ENCODE results near the gene NCBP2.
"Not testable (repeated sequence)": the region's sequence is repeated elsewhere in the genome, so short reads cannot be mapped to it uniquely, and the experiment has no call there.

The NCBP2 gene

DNA sequence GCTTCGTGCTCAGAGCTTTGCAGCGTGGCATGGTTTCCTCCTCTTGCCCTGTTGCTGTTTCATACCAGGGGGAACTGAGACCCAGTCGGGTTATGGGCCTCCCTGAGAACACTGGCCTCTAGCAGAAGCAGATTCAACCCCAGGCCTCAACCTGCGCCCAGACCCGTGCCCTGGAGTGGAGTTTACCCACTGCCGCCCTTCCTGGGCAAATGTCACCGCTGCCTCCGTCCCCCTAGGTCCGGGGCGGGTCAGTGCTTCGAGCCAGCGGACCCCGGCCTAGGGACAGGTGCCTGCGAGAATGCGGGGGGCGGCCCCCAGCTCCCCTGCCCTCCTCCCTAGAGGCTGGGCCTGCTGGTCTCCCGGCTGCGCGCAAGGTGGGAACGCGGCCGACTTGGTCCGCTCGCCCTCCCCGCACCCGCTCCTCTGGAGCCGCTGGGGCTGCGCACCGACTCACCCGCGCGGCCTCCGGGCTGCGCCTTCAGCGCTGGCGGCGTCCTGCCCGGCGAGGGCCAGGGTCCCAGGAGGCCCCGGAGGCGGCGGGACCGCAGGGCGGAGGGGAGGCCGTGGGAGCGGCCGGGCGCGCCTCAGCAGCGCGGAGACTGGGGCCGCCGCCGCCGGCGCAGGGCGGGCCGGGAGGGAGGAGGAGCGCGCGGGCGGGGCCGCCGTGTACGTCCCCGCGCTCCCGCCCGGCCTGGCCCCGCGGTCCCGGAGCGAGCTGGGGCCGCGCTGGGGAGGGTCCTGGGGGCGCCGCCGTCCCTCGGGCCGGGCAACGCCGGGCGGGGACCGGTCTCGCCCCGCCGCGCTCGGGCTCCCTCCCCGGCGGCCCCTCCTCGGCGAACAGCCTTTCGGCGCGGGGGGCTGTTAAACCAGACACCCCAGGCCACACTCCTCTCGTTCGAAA, 26.2 kb upstream of the NCBP2 start, which contains the start of gene PIGZ:
TSS of gene PIGZ (minus strand) at position 601 of the 901 bp plus-strand sequence. CDS start 16,802 bp downstream, outside the sequence.
- peak in 2 of 5 donors; percentile 25 for DNase-seq

DNA sequence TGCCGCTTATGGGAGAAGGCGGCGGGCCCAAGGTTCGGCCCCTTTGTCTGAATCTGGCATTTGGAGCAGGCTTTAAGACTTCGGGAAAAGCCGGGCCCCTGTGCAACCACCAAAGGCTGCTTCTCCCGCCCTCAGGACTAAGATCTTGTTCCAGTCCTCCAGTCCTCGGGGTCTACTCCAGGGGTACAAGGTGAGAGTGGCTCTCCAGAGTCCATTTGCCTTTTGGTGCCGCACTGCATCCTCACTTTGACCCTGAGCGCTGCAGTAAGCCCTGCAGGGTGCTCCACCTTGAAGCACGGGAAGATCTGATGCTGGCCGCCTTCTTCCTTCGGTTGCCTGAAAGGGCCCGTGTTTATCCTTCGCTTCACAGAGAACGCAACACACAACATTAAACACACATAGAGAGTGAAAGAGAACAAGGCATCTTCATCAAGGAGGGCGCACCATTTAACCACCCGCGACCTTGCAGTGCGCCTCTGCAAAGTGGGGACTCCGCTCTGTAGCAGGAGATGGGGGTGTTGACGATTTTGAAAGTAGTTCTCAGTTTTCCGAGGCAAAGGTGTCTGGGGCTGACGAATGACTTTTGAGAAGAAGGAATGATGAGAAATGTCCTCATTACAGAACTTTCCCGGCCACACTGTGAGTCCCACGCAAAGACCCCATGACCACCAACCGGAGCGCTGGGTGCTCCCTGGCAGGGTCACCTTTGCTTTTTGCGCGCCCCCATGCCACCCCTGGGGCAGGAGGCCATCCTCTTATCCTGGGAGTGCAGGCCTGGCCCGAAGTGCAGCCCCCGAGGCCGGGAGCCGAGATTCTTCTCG, 25.3 kb upstream of the NCBP2 start:
- no peak for DNase-seq

DNA sequence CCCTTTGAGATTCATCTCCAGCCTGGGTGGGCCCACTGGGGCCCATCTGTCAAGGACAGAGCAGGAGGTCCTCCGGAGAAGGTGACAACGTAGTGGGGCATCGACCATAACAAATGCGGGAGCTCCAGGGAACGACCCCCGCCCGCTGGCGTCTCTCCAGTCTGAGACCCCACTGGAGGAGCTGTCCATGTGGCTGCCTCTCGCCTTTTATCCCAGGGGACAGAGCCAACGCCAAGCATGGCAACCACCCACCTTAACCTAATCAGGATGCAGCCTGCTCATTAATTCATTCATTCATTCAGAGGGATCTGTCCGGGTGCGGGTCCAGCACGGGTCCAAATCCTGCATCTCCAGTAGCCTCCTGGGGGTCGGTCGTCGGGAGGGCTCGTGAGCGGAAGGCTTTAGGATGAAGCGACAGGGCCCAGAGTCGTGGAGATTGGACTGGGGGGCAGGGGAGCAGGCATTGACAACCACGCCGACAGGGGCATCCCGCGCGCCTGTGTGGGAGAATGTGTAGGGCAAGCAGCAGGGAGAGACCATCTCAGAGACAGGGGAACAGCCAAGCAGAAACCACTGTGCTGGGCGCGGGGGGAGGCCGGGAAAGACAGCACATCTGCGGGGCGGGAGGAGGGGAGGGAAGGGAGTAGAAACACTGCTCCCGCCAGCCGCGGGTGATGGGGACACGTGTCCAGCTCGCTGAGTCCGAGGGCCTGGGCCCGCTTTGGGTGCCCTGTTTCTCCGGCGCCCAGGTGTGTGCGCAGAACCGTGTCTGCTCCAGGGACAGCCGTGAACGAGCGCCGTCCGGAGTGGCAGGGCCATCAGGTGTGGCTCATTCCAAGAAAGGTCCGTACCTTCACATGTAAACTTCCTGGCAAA, 24.4 kb upstream of the NCBP2 start:
- DNase-seq, result no peak

DNA sequence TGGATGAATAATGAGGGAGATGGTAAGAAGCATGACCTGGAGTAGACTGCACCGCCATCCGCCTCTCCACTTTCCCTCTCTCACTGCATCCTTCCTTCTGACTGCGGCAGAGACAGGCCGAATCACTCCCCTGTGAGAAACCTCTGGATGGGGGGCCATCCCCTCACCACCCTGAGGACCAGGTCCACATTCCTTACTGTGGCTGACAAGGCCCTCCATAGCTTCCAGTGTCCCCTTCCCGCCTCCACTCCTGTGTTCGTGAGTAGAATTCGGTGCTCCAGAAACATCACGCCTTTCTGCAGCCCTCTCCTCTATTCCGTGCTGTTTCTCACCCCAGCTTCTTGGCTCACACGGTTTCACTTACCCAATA, 23.5 kb upstream of the NCBP2 start:
- DNase-seq, result no peak

DNA sequence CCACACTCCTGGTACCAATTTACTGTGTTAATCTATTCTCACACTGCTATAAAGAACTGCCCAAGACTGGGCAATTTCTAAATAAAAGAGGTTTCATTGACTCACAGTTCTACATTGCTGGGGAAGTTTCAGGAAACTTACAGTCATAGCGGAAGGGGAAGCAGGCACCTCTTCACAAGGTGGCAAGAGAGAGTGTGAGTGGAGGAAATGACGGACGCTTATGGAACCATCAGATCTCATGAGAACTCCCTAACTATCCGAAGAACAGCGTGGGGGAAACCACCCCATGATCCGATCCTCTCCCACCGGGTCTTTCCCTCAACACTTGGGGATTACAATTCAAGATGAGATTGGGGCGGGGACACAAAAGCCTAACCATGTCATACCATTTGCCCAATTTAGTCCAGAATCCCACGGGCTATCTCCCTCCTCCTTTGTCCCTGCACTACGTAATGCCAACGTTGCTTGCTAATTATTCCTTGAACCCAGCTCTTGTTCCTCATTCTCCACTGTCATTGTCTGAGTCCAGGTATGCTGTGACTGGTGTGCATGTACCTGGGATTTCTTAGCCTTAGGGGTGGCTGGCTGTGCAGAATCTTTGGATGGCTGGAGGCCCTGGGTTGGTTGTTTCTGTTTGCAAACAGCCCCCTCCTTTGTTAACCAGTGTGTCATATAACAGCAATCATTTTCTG, 22.9 kb upstream of the NCBP2 start:
- no peak for DNase-seq

DNA sequence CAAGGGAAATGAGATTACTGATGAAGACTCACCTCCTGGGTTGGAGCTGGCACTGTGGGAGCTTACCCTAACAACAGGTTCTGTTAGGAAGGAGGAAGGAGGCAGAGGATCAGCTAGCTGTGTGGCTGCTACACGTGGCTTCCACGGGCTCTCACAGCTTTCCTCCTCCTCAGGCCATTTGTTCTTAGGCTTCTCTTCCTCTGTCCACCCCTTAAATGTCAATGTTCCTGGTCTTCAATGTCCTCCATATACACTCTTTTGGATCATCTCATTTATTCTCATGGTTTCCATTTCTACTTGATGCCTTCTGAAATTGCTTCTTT, 21.3 kb upstream of the NCBP2 start:
- DNase-seq, result no peak

DNA sequence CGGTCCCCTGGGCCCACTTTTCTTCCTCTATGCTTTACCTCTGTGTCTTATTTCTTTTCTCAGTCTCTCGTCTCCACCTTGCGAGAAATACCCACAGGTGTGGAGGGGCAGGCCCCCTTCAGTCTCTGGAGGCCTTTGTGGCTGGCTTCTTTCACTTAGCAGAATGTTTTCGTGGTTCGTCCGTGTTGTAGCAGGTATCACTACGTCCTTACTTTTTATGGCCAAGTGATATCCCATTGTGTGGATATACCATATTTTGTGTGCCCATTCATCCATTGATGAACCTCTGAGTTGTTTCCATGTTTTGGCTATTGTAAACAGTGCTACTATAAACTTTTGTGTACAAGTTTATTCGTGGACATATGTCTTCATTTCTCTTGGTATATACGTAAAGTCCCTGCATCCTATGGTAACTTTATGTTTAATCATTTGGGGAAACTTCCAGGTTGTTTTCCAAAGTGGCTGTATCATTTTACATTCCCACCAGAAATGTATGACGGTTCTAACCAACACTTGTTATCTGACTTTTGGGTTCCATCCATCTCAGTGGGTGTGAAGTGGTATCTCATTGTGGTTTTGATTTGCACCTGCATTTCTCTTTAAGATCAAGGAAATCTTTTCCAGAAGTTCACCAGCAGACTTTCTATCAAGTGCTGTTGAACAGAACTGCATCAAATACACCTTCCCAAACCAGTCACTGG, 20.8 kb upstream of the NCBP2 start:
- no peak for DNase-seq

DNA sequence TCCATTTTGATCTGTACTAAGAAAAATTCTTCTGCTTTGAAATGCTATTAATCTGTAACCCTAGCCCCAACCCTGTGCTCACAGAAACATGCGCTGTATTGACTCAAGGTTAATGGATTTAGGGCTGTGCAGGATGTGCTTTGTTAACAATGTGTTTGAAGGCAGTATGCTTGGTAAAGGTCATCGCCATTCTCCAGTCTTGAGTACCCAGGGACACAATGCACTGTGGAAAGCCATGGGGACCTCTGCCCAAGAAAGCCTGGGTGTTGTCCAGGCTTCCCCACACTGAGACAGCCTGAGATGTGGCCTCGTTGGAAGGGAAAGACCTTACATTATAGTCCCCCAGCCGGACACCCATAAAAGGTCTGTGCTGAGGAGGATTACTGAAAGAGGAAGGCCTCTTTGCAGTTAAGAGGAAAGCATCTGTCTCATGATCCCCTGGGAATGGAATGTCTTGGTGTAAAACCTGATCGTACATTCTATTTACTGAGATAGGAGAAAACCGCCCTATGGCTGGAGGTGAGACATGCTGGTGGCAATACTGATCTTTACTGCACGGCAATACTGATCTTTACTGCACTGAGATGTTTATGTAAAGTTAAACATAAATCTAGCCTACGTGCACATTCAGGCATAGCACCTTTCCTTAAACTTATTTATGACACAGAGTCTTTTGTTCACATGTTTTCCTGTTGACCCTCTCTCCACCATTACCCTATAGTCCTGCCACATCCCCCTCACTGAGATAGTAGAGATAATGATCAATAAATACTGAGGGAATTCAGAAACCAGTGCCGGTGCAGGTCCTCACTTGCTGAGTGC, 20.0 kb upstream of the NCBP2 start:
- DNase-seq, result no peak

DNA sequence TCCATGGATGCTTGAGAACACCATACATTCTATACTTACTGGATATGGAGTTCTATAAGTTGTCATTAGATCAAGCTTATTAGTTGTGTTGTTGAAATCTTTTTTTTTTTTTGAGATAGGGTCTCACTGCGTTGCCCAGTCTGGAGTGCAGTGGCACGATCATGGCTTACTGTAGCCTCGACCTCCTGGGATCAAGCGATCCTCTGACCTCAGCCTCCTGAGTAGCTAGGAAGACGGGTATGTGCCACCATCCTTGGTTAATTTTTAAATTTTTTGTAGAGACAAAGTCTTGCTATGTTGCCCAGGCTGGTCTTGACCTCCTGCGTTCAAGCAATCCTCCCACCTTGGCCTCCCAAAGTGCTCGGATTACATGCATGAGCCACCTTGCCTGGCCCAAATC, 12.5 kb upstream of the NCBP2 start:
- no peak for DNase-seq

DNA sequence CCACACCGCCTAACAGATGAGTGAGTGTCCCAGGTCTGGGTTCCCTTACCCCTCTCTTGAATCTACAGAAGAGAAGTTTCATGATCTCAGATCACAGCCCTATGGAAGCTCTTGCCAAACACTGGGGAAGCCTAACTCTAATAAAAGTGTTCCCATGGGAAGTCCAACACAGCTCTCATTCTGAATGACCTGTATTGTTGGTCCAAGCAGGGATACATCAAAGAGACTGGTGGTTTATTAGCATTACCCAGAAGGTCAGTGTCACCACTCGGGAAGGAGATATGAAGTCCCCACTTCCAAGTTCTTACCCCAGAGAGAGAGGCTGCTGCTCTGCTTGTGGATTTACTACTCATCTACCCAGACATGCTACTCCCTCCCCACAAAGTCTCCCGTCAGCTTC, 9.0 kb upstream of the NCBP2 start:
- no peak for DNase-seq

DNA sequence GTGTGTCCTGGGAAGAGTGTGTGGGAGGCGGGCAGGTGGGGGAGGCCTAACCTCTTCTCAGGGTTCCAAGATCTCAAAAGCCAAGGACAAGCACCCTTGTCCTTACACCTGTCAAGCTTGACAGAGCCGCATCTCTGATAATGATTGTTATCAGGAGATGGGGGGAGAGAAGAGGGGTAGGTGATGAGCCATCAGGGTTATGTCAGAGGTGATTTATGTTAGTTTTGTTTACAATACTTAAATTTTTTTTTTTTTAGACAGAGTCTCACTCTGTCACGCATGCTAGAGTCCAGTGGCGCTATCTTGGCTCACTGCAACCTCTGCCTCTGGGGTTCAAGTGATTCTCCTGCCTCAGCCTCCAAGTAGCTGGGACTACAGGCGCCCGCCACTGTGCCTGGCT, 7.4 kb upstream of the NCBP2 start:
- DNase-seq, result no peak

DNA sequence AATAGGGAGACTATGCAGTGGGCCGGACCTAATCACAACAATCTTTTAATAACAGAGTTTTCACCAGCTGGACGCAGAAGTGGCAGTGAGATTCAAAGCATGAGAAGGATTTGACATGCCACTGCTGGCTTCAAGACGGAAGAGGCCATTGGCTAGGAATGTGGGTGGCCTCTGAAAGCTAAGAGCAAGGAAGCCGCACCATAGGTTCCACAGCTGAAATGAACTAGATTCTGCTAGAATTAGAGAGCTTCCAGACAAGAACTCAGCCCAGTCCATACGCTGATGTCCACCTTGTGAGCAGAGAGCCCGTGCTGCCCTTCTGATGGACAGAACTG, 6.9 kb upstream of the NCBP2 start:
- DNase-seq, result no peak

DNA sequence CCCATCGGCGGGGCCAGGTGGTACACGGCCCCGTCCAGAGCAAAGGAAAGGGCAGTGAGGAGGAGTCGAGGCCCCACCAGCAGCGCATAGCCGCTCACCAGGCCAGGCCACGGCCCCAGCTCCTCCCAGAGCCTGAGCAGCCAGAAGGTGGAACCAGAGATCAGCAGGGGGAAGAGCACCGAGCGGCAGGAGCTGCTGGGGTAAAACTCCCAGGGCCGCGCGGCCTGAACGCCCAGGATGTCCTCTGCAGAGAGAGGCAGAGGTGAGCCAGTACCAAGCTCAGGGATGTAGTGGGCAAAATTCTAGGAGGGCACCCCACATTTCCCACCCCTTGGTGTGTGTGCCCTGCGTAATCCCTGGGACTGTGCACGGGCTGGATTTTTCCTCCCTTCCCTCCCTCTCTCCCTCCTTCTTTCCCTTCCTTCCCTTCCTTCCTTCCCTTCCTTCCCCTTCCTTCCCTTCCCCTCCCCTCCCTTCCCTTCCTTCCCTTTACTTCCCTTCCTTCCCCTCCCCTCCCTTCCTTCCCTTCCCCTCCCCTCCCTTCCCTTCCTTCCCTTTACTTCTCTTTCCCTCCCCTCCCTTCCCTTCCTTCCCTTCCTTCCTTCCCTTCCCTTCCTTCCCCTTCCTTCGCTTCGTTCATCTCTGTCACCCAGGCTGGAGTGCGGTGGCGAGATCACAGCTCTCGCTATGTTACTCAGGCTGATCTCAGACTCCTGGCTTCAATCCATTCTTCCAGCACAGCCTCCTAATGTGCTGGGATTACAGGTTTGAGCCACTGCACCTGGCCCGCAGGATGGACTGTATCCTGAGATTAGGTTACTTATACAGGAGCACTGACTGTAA, 6.3 kb upstream of the NCBP2 start:
- DNase-seq, result no peak

DNA sequence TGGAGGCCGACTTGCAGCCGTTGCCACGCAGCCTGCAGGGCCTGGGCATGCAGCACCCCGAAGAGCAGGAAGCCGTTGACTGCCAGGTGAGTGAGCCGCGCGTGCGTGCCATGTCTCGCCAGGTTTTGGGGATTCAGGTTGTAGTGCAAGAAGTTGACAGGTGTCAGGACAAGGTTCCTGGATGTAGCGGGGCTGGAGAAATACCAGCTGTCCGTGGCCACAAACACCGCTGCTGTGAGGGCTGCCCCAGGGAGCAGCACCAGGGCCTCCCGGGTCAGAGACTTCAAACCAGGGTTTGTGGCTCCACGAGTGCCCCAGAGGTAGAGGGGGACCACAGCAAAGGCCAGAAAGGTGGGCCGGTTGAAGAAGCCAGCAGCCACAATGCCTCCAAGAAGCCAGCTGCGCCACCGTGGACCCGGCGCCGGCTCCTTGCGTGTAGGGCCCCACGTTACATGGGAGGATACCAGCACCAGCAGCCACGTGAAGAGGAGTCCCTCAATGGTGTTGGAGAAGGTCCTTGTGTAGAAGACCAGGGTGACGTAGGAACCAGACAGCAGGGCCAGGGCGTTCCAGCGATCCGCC, 5.6 kb upstream of the NCBP2 start:
- no peak for DNase-seq

DNA sequence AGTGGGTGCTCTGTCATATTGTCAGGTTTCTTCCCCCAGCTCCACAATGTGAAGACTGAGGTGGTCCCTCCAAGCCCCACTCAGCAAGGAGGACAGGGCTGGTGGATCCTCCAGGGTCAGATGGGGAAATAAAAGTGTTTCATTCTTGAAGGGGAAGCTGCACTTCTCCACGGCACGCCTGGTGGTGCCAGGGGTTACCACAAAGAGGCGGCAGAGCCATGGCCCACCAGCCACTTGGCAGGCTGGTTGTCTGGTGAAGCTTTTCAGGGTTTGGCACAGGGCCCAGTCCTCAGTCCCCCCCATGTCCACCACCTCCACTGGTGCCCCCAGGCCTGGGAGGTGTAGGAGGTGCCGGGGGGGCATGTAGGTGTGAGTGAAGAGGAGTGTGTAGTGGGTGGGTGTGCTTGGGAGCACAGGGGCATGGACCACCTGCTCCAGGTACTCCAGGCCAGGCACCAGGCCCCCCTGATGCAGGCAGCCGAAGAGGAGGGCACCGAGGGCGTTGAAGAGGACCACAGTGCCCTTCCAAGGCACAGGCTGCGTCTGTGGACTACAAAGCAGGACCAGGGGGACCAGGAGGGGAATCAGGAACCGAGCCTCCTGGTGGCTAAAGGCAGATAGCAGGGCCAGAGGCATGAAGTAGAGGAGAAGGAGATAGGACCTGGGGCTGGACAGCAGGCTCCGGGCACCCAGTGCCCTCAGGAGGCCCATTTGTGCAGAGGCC, 5.0 kb upstream of the NCBP2 start:
- DNase-seq, result no peak

DNA sequence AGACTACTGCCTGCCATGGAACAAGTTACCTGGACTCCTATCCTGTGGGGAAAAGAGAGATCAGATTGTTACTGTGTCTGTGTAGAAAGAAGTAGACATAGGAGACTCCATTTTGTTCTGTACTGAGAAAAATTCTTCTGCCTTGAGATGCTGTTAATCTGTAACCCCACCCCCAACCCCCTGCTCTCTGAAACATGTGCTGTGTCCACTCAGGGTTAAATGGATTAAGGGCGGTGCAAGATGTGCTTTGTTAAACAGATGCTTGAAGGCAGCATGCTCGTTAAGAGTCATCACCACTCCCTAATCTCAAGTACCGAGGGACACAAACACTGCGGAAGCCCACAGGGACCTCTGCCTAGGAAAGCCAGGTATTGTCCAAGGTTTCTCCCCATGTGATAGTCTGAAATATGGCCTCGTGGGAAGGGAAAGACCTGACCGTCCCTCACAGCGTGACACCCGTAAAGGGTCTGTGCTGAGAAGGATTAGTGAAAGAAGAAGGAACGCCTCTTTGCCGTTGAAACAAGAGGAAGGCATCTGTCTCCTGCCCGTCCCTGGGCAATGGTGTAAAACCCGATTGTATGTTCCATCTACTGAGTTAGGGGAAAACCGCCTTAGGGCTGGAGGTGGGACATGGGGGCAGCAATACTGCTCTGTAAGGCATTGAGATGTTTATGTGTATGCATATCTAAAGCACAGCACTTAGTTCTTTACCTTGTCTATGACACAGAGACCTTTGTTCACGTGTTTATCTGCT, 1.9 kb upstream of the NCBP2 start:
- not testable (repeated sequence) for DNase-seq

DNA sequence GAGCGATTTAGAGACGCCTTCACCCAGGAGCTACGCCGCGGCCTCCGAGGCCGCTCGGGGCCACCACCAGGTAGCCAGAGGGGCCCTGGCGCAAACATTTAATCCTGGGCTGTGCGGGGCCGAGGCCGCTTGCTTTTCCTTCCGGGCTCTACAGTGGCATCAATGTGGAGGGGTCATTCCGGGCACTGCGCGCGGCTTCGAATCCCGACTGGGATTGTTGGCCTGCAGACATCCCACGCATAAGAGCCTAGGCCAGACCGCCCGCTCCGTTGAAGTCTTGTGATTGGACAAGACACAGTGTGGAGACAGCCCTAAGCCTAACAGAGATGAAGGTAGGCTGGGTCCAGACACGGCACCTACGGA, 568 bp upstream of the NCBP2 start:
- peak in 1 of 5 donors; percentile 5 for DNase-seq

DNA sequence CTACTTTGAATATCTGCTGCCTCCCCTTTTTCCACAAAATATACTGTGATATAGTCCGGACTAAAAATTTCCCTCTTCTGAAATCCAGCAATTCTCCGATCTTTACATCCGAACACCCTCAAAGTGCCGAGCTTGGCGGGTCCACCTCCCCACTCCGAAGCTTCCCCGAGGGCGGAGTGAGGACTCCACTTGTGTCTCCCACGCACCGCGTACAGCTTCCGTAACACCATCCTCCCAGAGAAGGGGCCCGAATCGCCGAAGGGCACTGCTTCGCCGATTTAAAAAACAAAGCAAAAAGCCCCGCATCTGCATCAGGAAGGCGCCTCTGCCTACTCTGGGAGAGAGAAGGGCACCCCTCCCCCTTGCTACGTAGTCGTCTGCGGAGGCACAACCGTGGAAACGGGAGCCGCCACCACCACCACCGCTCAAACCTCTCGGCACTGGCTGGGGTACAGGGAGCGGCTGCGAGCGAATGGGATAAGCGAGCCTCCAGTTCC, 551 bp downstream of the NCBP2 start:
- peak; percentile 33 to 57 (median 55) for DNase-seq

All from T-helper 1 cell (primary cell).